ENCODE results near the gene BCAS2.

Gene BCAS2

GRCh38 chr1:114554577-114554976, 26.8 kb downstream of the BCAS2 start:
- DNase-seq, result no peak

DNA sequence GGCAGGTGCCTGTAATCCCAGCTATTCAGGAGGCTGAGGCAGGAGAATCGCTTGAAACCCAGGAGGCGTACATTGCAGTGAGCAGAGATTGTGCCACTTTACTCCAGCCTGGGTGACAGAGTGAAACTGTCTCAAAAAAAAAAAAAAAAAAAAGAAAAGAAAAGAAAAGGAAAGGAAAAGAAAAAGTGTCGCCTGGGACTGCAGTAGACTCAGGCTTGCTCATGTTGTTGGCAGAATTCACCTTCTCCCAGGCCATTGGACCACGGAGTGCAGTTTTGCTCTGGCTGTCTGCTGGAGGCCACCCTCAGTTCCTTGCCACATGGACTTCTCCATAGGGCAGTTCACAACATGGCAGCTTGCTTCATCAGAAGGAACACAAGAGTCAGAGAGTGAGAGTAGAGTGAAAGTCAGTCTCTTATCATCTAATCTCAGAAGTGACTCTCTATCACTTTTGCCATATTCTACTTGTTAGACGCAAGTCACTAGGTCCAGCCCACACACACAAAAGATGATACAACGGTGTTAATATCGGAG, 29.2 kb downstream of the BCAS2 start:
- no peak for DNase-seq

DNA sequence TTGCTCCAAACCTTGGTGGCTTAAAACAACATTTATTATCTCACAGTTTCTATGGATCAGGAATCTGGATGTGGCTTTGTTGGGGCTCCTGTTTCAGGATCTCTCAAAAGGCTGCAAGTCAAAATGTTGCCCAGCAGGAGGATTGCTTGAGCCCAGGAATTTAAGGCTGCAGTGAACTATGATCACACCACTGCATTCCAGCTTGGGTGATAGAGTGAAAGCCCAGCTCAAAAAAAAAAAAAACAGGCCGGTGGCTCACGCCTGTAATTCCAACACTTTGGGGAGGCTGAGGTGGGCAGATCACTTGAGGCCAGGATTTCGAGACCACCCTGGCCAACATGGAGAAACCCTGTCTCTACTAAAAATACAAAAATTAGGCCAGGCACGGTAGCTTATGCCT, 30.0 kb downstream of the BCAS2 start:
- DNase-seq, result no peak

DNA sequence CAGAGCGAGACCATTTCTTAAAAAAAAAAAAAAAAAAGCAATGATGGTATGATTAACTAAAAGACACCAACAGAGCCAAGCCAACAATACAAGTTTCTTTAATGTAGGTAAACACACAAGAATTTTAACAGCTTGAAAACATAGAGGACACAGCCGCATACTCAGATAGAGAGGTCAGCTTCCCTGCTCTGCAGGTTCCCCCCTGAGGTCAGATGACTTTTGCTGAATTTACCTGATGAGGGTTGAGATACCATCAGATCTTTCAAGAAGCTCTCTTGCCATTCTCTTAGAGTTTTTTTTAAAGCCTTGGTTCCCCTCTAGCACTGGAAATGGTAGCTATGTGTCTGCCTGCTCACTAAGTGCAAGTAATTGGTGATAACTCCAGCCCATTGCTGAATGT, 31.1 kb downstream of the BCAS2 start:
- DNase-seq, result no peak

- DNase-seq, result no peak
Measured at GRCh38 chr1:114549137-114549536, 32.3 kb downstream of the BCAS2 start.

DNA sequence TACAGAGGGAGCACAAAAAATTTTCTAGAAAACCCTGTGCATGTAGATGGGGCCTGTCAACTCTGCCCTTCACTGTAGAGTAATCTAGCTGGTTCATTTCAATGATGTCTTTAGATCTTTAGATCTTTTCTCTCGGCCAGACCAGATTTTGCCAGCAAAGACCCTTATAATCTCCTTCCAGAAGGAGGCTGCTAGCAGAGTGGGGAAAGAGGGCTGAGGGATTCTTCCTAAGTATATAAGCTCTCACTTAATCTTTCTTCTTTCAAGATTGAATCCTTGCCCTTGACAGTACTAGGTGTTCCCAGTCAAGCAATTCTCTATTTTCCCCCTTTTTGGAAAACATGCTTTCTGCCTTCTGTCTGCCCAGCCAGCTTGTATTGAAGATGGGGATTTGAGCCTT, 34.3 kb downstream of the BCAS2 start:
- DNase-seq, result no peak

DNA sequence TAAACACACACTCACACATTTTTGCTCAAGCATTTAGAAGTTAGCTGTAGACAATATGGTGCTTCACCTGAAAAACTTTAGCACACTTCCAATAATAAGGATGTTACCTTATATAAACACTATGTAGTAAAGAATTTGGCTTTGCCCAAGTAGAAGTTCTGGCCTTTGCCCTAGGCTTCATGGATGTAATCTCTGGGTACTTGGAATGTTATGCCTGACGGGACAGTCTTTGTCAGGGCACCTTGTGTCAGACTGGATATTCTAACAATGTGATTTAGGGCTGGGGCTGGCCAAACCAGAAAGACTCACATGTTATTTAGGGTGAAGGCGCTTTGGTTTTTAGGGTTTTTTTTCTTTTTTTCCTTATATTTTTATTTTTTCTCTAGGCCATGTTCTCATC, 35.6 kb downstream of the BCAS2 start:
- DNase-seq, result no peak

- DNase-seq, result no peak
Measured at GRCh38 chr1:114545315-114545714, 36.1 kb downstream of the BCAS2 start.

DNA sequence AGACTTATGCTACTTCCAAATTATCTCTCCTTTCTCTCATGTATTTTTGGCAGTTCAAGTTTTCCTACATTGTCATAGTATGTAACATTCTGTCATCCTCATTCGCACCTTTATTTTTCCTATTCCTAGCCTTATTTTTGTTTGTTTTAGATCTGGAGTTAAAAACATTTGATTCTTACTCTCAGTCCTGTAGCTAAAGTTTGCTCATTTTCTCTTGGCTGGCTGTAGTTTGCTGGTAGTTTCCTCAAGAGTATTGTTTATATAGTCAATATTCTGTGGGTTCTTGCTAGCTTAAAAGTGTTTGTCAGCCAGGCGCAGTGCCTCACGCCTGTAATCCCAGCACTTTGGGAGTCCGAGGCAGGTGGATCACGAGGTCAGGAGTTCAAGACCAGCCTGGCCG, 40.6 kb downstream of the BCAS2 start:
- no peak for DNase-seq

DNA sequence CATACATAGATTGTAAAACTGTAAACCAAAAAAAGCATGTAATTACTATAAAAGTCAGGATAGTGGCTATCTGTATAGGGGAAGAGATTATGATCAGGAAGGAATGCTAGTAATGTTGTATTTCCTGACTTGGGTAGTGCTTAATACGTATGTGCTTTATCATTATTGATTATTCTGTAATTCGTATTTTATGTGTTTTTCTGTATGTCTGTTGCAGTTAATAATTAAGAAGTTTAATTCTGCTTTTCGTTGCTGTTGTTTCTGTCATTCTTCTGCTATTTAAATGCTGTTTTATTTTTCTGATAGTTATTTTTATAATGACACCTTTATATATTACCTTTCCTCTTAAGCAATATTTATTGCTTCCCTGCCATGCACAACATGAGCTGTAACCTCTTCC, 41.1 kb downstream of the BCAS2 start:
- DNase-seq, result no peak

DNA sequence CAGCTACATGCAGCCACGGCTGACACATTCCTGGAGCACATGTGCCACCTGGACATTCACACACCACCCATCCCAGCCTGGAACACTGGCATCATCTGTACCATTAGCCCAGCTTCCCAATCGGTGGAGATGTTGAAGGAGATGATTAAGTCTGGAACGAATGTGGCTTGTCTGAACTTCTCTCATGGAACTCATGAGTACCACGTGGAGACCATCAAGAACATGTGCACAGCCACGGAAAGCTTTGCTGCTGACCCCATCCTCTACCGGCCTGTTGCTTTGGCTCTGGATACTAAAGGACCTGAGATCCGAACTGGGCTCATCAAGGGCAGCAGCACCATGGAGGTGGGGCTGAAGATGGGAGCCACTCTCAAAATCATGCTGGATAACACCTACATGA, 45.4 kb downstream of the BCAS2 start:
- DNase-seq, result no peak

GRCh38 chr1:114535401-114535800, 46.0 kb downstream of the BCAS2 start:
- DNase-seq, result no peak

- no peak for DNase-seq
Measured at GRCh38 chr1:114531094-114531493, 50.3 kb downstream of the BCAS2 start.

GRCh38 chr1:114530224-114530623, 51.2 kb downstream of the BCAS2 start:
- no peak for DNase-seq

GRCh38 chr1:114524944-114525343, 56.5 kb downstream of the BCAS2 start:
- no peak for DNase-seq

- DNase-seq, result no peak
Measured at GRCh38 chr1:114522264-114522575, 59.2 kb downstream of the BCAS2 start.

- no peak for DNase-seq
Measured at GRCh38 chr1:114521396-114522263, 59.8 kb downstream of the BCAS2 start.

Data from activated CD8-positive, alpha-beta memory T cell treated with anti-CD3 and anti-CD28 coated beads, Interleukin-2, amount 50 U/mL, for 4 hours (primary cell).